Hippocampal formation (tissue), 2 donors: ENCODE results near the gene CDH4.

Experiments used
- DNase-seq, 2 donors: peaks; one replicate each; lab custom pipeline; 2025; lab: John Stamatoyannopoulos, UW

The CDH4 gene

DNA sequence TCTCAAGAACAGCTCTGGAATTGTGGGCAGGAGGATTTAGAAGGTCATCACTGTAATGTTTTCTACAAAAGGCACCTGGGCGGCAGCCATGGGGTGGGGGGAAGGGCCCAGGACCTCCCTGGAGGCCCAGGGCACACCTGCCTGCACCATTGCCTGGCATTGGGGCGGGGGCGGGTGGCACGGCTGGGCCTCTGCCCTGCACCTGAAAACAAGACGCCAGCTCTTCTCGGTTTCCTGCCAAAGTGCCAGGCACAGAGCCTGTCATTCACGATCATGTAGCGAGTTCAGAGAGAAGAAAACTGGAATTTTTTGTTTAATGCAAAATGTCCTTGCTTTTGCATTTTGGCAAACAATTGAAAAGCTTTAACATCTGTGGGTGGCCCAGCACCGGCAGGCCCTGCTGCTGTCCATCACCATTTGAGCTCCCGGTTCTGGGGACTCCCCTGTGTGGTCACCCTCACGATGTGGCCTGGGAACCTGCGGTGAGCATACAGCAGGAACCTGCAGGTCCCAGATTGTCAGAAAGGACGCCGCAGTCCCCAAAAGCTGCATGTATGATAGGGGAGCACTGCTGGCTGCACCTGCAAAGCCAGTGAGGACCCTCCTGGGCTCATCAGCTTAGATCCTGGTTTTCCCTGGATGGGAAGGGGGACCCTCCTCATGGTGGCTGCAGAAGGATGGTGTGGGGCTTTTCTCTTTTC lies 262.9 kb downstream of the CDH4 start:
- no peak for DNase-seq

GRCh38 chr20:61515922-61516321 lies 263.9 kb downstream of the CDH4 start:
- DNase-seq, result no peak

DNA sequence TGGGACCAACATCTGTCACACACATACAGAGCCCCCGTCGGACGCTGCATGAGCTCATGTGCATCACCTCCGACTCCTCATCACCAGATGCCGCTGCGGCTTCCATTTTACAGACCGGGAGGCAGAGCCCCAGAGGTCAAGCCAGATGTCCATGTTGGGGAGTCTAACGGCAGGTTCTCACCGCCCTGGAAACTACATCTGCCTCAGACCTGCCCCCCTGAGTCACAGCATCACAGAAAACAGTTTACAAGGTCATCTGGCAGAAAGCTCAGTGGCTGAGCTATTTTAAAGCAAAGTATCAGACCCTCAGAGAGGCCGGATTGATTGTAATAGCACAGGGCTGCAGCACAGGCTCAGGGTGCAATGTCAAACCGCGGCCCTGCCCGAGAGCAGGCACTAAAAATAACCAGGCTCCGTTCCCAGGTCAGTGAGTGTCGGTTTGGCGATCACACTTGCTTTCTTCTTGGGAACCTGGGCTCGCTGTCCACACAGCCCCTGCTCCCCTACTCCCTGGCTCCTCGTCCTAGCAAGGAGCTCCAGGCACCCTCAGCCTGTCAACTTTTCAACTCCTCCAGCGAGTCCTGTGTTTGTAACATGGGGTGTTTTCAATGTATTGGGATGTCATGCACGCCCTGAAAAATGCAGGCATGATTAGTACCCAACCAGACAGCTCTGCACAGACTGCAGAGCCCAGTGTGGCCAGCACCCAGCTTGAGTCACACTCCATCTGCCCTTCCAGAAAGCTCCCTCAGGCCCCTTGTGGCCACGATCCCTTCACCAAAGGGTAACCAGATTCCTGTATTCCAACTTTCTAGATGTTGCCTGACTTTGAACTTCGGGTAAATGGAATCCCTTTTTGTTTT lies 264.5 kb downstream of the CDH4 start:
- DNase-seq, result no peak

GRCh38 chr20:61517419-61517818 lies 265.4 kb downstream of the CDH4 start:
- DNase-seq, result no peak

GRCh38 chr20:61518424-61518951 lies 266.4 kb downstream of the CDH4 start:
- DNase-seq, result no peak

DNA sequence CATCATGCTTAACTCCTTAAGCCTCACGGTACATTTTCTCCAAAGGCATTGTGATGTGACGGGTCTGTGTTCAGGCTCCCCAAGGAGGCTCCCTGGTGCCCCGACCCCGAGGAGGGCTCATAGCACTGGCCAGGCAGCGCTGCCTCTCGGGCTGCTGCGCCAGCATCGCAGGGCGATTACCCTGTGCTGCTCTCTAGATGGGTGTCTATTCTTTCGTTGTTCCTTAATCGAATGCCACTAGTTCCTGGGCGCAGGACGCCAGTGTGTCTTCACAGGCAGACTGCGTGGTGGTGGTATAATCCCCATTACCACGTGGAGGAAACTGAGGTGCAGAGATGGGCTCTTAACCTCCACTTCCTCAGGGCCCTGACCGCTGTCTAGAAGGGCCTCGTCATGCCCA lies 267.4 kb downstream of the CDH4 start:
- DNase-seq, result no peak

DNA sequence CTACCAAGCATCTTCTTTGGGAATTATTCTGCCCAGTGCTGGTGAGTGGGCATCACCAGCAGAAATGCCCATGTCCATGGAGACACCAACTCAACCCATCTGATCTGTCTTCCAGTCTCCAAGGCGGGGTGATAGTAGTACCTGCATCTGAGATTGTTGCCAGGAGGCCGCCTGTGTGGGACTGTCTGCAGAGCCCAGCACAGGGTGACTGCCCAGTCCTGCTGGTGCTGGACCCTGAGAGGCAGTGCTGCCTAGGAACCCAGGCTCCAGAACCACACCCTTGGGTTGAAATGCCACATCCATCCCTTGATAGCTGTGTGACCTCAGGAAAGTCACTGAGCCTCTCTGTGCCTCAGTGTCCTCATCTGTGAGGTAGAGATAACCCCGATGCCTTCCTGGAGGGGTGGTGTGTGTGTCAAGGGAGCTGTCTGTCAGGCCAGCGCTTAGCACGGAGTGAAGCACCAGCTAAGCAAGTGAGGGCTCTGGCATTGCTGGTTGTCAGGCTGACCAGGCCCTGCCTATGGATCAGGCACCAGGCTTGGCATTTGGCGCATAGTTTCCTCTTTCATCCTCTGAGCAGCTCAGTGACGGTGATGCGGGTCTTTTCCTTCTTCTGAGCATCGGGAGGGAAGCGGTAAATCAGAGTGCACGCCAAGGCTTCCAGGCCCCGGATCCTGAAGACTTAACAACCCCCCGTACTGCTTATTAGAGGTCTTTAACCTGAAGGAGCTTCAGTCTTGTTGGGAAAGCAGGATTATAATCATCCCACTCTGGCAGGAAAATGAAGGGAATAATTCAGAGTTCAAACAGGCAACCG lies 268.2 kb downstream of the CDH4 start:
- no peak for DNase-seq

DNA sequence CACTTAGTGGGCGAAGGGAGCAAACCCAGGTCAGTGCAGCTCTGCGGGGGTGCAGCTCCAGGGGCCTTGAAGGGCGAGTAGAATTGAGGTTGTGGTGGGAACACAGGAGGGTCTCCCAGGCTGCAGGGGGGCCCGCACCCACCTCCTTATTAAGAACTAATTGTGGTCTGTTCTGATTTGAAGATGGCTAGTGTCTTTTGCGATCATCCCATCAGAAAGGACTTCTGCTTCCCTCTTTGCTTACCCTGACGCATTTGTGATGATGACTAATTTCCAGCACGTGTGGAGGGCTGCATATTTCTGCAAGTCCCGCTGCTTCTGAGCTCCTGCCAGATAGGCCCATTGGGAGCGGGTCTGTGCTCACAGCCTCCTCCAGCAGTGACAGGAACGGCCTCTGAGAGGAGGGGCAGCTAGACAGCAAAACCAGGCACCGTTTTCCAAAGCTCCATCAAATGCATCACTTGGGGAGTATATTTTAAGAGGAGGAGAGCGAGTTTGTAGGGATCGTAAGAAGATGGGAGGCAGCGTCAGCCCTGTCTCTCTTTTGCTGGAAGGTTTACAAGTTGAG lies 268.9 kb downstream of the CDH4 start:
- DNase-seq, result no peak

GRCh38 chr20:61521687-61522420 lies 269.8 kb downstream of the CDH4 start:
- DNase-seq, result no peak

DNA sequence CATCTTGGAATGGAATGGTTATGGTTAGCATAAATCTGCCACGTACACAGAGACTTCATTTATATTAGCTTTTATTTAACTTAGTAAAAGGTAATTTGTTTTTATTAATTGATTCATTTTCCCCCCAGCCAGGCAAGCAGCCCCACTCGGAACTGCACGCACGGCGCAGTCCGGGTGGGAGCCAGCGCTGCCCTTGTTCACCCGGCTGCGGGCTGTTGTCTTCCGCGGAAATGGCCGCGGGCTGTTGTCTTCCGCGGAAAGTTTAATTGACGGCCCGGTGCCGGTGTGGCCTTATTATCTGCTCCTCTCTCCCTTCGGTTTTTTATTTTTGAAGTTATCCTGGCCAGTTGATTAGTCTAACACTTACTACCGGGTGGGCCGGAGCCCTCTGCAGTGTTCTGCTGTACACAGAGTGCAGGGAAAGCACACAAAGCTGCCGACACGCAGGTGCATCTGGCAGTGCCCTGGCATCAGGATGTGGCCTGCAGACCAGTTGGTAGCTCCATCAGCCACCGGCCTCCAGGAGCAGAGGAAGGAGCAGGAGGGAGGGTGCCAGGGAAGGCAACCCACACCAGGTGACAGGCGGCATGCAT lies 270.5 kb downstream of the CDH4 start:
- DNase-seq, result no peak

DNA sequence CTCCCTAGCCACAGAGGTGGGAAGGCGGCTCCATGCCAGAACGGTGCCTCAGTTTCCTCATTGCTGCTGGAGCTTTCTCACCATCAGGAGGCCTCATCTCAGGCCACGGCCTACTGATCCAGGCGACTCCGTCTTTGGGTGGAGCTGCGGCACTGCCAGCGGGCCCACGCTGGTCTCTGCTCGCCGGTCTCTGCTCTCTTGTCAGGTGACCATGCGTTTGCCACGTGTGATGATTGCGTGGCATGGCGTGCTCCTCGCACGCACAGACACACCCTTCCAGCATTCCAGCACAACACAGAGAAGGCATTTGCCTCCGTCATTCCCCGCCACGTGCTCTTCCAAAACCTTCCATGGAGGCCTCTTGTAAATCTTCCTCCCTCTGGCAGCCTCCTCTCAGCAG lies 271.1 kb downstream of the CDH4 start:
- no peak for DNase-seq

- DNase-seq, result no peak
Measured at GRCh38 chr20:61524951-61525666, 273.0 kb downstream of the CDH4 start.

DNA sequence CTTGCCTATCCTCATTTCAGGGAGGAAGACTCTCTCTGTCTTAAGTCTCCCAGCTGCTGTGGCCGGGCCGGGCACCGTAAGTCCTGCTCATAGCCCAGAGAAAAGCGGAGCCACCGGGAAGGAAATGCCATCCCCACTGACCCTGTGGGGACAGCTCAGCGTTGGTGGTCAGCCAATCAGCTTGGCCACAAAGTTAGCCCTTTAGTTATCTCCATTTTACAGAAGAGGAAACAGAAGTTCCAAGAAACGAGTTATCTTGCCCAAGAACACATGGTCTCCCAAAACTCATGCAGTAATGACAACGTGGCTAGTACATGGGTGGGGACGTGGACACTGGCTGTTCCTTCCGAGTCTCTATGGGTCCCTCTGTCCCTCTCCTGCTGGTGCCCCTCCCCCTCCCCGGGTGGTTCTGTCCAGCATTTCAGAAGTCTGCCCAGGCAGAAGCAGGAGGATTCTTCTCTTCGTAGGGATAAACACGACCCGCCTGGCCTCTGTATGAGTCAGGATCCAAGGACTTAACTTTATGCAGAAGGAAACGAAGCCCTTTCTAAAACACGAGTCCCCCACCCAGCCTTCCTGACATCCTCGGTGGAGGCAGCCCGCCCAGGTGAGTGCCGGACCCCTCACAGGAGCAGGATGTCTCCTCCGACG lies 273.8 kb downstream of the CDH4 start:
- DNase-seq, result no peak

DNA sequence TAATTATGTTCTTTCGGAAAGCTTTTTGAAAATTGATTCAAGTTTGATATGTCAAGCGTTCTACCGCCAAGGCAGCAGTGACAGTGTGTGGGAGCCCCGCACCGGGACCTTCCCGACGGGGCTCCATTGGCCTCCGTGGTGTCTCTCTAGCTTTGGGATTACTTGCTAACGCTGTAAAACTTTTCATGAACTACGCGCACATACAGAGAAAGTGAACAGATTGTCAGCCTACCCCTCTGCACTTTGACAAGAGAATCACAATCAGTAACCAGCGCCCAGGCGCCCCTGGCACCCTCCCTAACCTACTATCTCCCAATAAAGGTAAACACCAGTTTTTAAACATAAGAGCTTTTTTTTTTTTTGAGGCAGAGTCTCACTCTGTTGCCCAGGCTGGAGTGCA lies 274.8 kb downstream of the CDH4 start:
- DNase-seq, result no peak

GRCh38 chr20:61527626-61528025 lies 275.6 kb downstream of the CDH4 start:
- no peak for DNase-seq

DNA sequence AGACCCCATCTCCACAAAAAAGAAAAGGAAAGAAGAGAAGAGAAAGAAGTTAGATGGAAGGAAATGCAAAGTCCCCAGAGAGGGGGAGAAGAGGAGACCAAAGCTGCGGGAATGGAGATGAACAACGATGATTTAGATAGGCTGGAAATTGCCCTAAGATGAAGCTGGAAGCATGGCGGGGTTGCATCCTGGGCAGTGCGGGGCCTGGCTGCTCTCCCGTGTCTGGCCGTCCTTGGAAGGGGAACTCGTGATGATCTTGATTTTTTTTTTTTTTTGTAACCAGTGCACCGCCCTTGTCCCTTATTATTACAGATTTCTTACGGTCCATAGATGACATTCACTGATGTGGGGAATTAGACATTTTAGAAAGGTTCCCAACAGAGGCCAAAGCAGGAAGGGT lies 276.5 kb downstream of the CDH4 start:
- DNase-seq, result no peak

DNA sequence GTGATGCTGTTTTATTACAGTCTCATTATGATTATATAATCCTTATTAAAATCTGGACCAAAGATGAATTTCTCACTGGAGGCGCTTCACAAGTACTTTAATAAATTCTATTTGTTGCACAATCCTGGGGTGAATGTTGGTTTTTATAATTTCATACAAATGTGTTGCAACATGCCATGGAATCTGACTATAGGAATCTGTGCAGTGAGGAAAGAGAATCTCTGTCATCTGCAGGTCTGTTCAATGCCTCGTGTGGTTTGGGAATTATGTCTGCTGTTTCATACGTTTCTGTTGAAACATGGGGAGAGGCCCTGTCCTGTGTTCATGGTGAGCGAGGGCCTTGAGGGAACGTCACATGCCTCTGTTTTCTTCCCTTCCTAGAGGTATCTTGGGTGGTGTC lies 277.3 kb downstream of the CDH4 start:
- DNase-seq, result no peak

- DNase-seq, result no peak
Measured at GRCh38 chr20:61531553-61532345, 279.7 kb downstream of the CDH4 start.

DNA sequence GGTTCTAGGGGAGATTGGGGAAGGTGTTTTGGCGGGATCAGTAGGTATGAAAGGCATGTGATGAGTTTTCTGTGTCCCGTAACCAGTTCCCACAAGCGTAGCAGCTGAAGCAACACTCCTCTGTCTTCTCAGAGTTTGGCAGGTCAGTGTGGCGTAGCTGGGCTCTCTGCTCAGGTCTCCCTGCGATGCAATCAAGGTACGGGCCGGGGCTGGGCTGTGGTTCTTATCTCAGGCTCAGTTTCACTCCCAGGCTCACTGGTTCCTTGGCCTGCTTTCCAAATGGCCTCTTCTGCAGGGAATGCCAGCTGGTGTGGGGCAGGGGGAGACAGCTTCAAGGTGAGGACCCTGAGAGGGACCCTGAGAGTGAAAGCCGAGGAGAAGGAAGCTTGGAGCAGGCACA lies 280.7 kb downstream of the CDH4 start:
- no peak for DNase-seq
